IMR-90 (cell line): ENCODE data around the gene HDC. TPM values are rescaled to one million over a fixed set of nuclear protein-coding genes. Genes with fewer than 3 reads are reported as not detected.

ENCODE experiments used
- ATAC-seq: fragments of 200-7000 bp; cut with Tn5 transposase; 2 replicates; pipeline ENCODE4 v1.9.1; 2020; ENCODE audit warnings: low read depth, mild to moderate bottlenecking, moderate library complexity
- BruUV-seq: library from RNA; stranded (reverse); fragments of 400-500 nt; replicated peaks from 2 replicates; lab custom pipeline; 2021; lab: Mats Ljungman, UMichigan
- CTCF ChIA-PET: fragments of 300-600 bp; formaldehyde crosslinking; extraction: SDS; loops from one replicate; lab custom pipeline; 2021; ENCODE audit warnings: antibody characterized with exemption; lab: Yijun Ruan, JAX
- POLR2A ChIA-PET: fragments of 300-600 bp; sonication (Branson Sonifier 250); formaldehyde crosslinking; loops from one replicate; lab custom pipeline; 2022; ENCODE audit warnings: antibody characterized with exemption; ENCODE audit not compliant: unreplicated experiment; lab: Charles Lee
- DNase-seq: peaks from one replicate; pipeline ENCODE4 v3.0.0; 2013
- H2AFZ ChIP-seq: replicated peaks from 2 replicates; pipeline ENCODE3; 2013; ENCODE audit warnings: low read length, mild to moderate bottlenecking; ENCODE audit not compliant: poor library complexity
- H2AK5ac ChIP-seq: 2 replicates; pipeline ENCODE4 v1.6.1; 2013; ENCODE audit warnings: low read depth, low read length, inconsistent platforms
- H2AK9ac ChIP-seq: replicated peaks from 2 replicates; pipeline ENCODE3; 2013; ENCODE audit warnings: mild to moderate bottlenecking, low read depth, low read length, moderate library complexity; ENCODE audit not compliant: poor library complexity
- H2BK120ac ChIP-seq: 2 replicates; pipeline ENCODE4 v1.6.1; 2013; ENCODE audit warnings: low read depth, low read length, inconsistent platforms
- H2BK15ac ChIP-seq: 3 replicates; pipeline ENCODE4 v1.6.1; 2013; ENCODE audit warnings: low read depth, low read length, inconsistent platforms
- H2BK20ac ChIP-seq: 2 replicates; pipeline ENCODE4 v1.6.1; 2013; ENCODE audit warnings: low read depth, mild to moderate bottlenecking, inconsistent platforms, low read length, moderate library complexity
- H2BK5ac ChIP-seq: 2 replicates; pipeline ENCODE4 v1.6.1; 2013; ENCODE audit warnings: mild to moderate bottlenecking, low read depth, low read length, inconsistent platforms; ENCODE audit not compliant: poor library complexity, severe bottlenecking
- H3K14ac ChIP-seq: replicated peaks from 2 replicates; pipeline ENCODE4 v1.6.1; 2013; ENCODE audit warnings: low read depth, low read length, inconsistent platforms
- H3K18ac ChIP-seq: 2 replicates; pipeline ENCODE4 v1.6.1; 2013; ENCODE audit warnings: low read depth, low read length, control low read depth
- H3K23ac ChIP-seq: 2 replicates; pipeline ENCODE4 v1.6.1; 2013; ENCODE audit warnings: low read depth, low read length, inconsistent platforms
- H3K27ac ChIP-seq: 2 replicates; pipeline ENCODE4 v1.5.1; 2013; ENCODE audit warnings: mild to moderate bottlenecking, control low read depth, low read length; ENCODE audit not compliant: insufficient read depth
- H3K27me3 ChIP-seq: 2 replicates; pipeline ENCODE4 v1.6.1; 2013; ENCODE audit warnings: low read length; ENCODE audit not compliant: control insufficient read depth, insufficient read depth
- H3K36me3 ChIP-seq: 2 replicates; pipeline ENCODE4 v1.6.1; 2013; ENCODE audit warnings: low read length, mixed read lengths; ENCODE audit not compliant: control insufficient read depth, insufficient read depth
- H3K4ac ChIP-seq: 2 replicates; pipeline ENCODE4 v1.6.1; 2013; ENCODE audit warnings: low read depth, low read length, inconsistent platforms
- H3K4me1 ChIP-seq: 2 replicates; pipeline ENCODE4 v1.6.1; 2013; ENCODE audit warnings: low read length, mixed read lengths; ENCODE audit not compliant: control insufficient read depth, insufficient read depth
- H3K4me2 ChIP-seq: 2 replicates; pipeline ENCODE4 v1.6.1; 2013; ENCODE audit warnings: low read depth, mild to moderate bottlenecking, control low read depth, low read length, moderate library complexity
- H3K4me3 ChIP-seq: 2 replicates; pipeline ENCODE4 v1.5.1; 2013; ENCODE audit warnings: low read depth, mild to moderate bottlenecking, control low read depth, low read length, moderate library complexity; ENCODE audit not compliant: insufficient read depth
- H3K56ac ChIP-seq: 2 replicates; pipeline ENCODE4 v1.6.1; 2013; ENCODE audit warnings: low read length, inconsistent platforms; ENCODE audit not compliant: insufficient read depth; ENCODE audit errors: extremely low read depth
- H3K79me1 ChIP-seq, 2 experiments: 2 replicates each; pipeline ENCODE4 v1.6.1; 2013; ENCODE audit warnings: low read length in 2 of 2, inconsistent platforms in 1 of 2, low read depth in 1 of 2
- H3K9ac ChIP-seq: 2 replicates; pipeline ENCODE4 v1.6.1; 2013; ENCODE audit warnings: low read depth, low read length, control low read depth
- H3K9me1 ChIP-seq: 2 replicates; pipeline ENCODE4 v1.6.1; 2013; ENCODE audit warnings: low read length, inconsistent platforms; ENCODE audit not compliant: insufficient read depth
- H3K9me3 ChIP-seq: 2 replicates; pipeline ENCODE4 v1.6.1; 2013; ENCODE audit warnings: low read length; ENCODE audit not compliant: control insufficient read depth, insufficient read depth
- H4K20me1 ChIP-seq: 2 replicates; pipeline ENCODE4 v1.6.1; 2013; ENCODE audit warnings: low read length, inconsistent platforms; ENCODE audit not compliant: insufficient read depth
- H4K5ac ChIP-seq: 2 replicates; pipeline ENCODE4 v1.6.1; 2013; ENCODE audit warnings: mild to moderate bottlenecking, low read depth, low read length, control low read depth
- H4K8ac ChIP-seq, 2 experiments: 2 replicates each; pipeline ENCODE4 v1.6.1; 2013; ENCODE audit warnings: low read depth in 2 of 2, low read length in 2 of 2, control low read depth in 1 of 2, inconsistent platforms in 1 of 2
- H4K91ac ChIP-seq: 2 replicates; pipeline ENCODE4 v1.6.1; 2013; ENCODE audit warnings: low read depth, low read length, inconsistent platforms; ENCODE audit not compliant: insufficient read depth
- BHLHE40 ChIP-seq: fragments of 150-350 bp; IDR thresholded peaks from 2 replicates; pipeline ENCODE4 v1.6.1; 2016; ENCODE audit warnings: mild to moderate bottlenecking, low read depth, low read length
- CHD1 ChIP-seq: IDR thresholded peaks from 2 replicates; pipeline ENCODE4 v1.6.1; 2012; ENCODE audit warnings: low read depth, low read length, improper control_type of control experiment
- CTCF ChIP-seq: conservative IDR thresholded peaks from 2 replicates; pipeline ENCODE4 v1.5.1; 2012; ENCODE audit warnings: mild to moderate bottlenecking, low read depth, low read length, improper control_type of control experiment
- ELK1 ChIP-seq: fragments of 150-350 bp; IDR thresholded peaks from 2 replicates; pipeline ENCODE4 v1.6.1; 2016; ENCODE audit warnings: low read depth, mild to moderate bottlenecking, low read length, moderate library complexity, borderline replicate concordance
- FOS ChIP-seq: fragments of 150-350 bp; IDR thresholded peaks from 2 replicates; pipeline ENCODE4 v1.6.1; 2016; ENCODE audit warnings: low read depth, low read length
- MAFK ChIP-seq: IDR thresholded peaks from 2 replicates; pipeline ENCODE4 v1.6.1; 2012; ENCODE audit warnings: low read depth, low read length, improper control_type of control experiment
- MAZ ChIP-seq: IDR thresholded peaks from 2 replicates; pipeline ENCODE4 v1.6.1; 2012; ENCODE audit warnings: low read depth, mild to moderate bottlenecking, low read length, improper control_type of control experiment, moderate library complexity, borderline replicate concordance
- MXI1 ChIP-seq: IDR thresholded peaks from 2 replicates; pipeline ENCODE4 v1.6.1; 2012; ENCODE audit warnings: low read depth, mild to moderate bottlenecking, low read length, moderate library complexity, borderline replicate concordance
- NFE2L2 ChIP-seq: fragments of 150-350 bp; IDR thresholded peaks from 2 replicates; pipeline ENCODE4 v1.6.1; 2016; ENCODE audit warnings: low read depth, mild to moderate bottlenecking, low read length
- POLR2A ChIP-seq: IDR thresholded peaks from 2 replicates; pipeline ENCODE4 v1.6.1; 2012; ENCODE audit warnings: mild to moderate bottlenecking, low read depth, low read length
- RAD21 ChIP-seq: IDR thresholded peaks from 2 replicates; pipeline ENCODE4 v1.6.1; 2012; ENCODE audit warnings: low read length, improper control_type of control experiment
- SMC3 ChIP-seq: fragments of 150-350 bp; IDR thresholded peaks from 2 replicates; pipeline ENCODE4 v1.6.1; 2016; ENCODE audit warnings: low read depth, mild to moderate bottlenecking, antibody characterized with exemption, low read length, moderate library complexity
- WGBS, 2 experiments: methylation state at CpG; one replicate each; pipeline versions ENCODE4 v1.1.5 to v1.1.7; 2013; ENCODE audit warnings: missing lambda C conversion rate in 2 of 2; ENCODE audit not compliant: insufficient read length in 1 of 2; ENCODE audit errors: extremely low coverage in 2 of 2; 5-methylcytosine and 5-hydroxymethylcytosine counted together
- dilution Hi-C: fragments of 300-500 bp; cut with HindIII; formaldehyde crosslinking; loops from one replicate; pipeline ENCODE4 v1.14.3; 2018; ENCODE audit warnings: low sequenced_read_pairs; ENCODE audit not compliant: unreplicated experiment
- in situ Hi-C: fragments of 300-500 bp; cut with MboI; formaldehyde crosslinking; loops from 3 replicates; pipeline ENCODE4 v1.14.3; 2019; ENCODE audit warnings: low sequenced_read_pairs, inconsistent platforms, mixed read lengths
- intact Hi-C: fragments of 100-400 bp; cut with micrococcal nuclease; formaldehyde crosslinking; loops from 2 replicates; pipeline ENCODE4 v1.10.0; 2022
- polyA plus RNA-seq, 3 experiments: library from polyadenylated mRNA; depleted of rRNA; stranded (reverse); fragments of >200 nt; gene quantifications; 2 replicates each; pipeline ENCODE4 v1.2.3, GENCODE V29; 2012; ENCODE audit warnings: low replicate concordance in 1 of 3
- total RNA-seq: library from RNA; depleted of rRNA; stranded (reverse); fragments of >200 nt; gene quantifications from 2 replicates; pipeline ENCODE4 v1.2.3, GENCODE V29; 2012

The HDC gene
- total and polyA plus RNA-seq, 2 of the 4 experiments (the other 2 are of a cell fraction) = not detected

GRCh38 chr15:50251638-50252182 lies 13.8 kb downstream of the HDC start:
- H3K4me1 ChIP-seq = peaks cover 2% of the 10 kb centered on the region; the same call in 1 of the 2 replicates
- in situ Hi-C loops = no loop called here
- H3K9ac ChIP-seq = no peak overlapping the region
- no peak overlapping the region for H3K27ac ChIP-seq
- no TSS peak for BruUV-seq
- intact Hi-C loops = no loop called here
- H3K4me3 ChIP-seq = no peak overlapping the region
- no peaks in the 10 kb centered on the region for H3K9me3 ChIP-seq
- no peak overlapping the region for H3K4ac ChIP-seq
- H4K20me1 ChIP-seq = no peaks in the 10 kb centered on the region
- POLR2A ChIA-PET = no interaction called here
- ATAC-seq (no peak), DNase-seq (no peak)
- H2AK9ac ChIP-seq = no peak overlapping the region
- no peak overlapping the region for H2BK15ac ChIP-seq
- CTCF ChIA-PET = interaction anchor here (0.7 kb wide), 2 partner anchors 22 to 32 kb away, joined by 3 to 5 read pairs; no protein-coding TSS in a partner anchor
- H3K18ac ChIP-seq = no peak overlapping the region
- no CpG with 5 or more reads among the region's 11 CpGs for WGBS, 2 experiments
- H2BK5ac ChIP-seq = no peak overlapping the region
- H2BK20ac ChIP-seq = no peak overlapping the region
- H3K27me3 ChIP-seq = peaks cover 16% of the 10 kb centered on the region
- H3K14ac ChIP-seq = no peak overlapping the region
- no peak overlapping the region for H3K23ac ChIP-seq
- no peaks in the 10 kb centered on the region for H3K36me3 ChIP-seq
- no peak overlapping the region for H3K4me2 ChIP-seq
- H4K91ac ChIP-seq = no peak overlapping the region
- H3K9me1 ChIP-seq = peaks cover 6% of the 10 kb centered on the region; the same call in 1 of the 2 replicates
- no peak overlapping the region for H2AFZ ChIP-seq
- no peaks in the 10 kb centered on the region for H3K79me1 ChIP-seq
- dilution Hi-C loops = no loop called here
- H4K5ac ChIP-seq = no peak overlapping the region
- no peak overlapping the region for H2AK5ac ChIP-seq
- no peak overlapping the region for H3K56ac ChIP-seq
- no peak overlapping the region for H2BK120ac ChIP-seq
- TF ChIP-seq POLR2A (no peak), MAFK (no peak), SMC3 (no peak), CTCF (no peak), CHD1 (no peak), RAD21 (no peak), FOS (no peak), NFE2L2 (no peak), BHLHE40 (no peak), ELK1 (no peak), MAZ (no peak), MXI1 (no peak)
- H4K8ac ChIP-seq = no peak overlapping the region
